Brain microvascular endothelial cell (primary cell): Measurements from ENCODE around the gene GRK1.
"Not testable (repeated sequence)": the region's sequence is repeated elsewhere in the genome, so short reads cannot be mapped to it uniquely, and the experiment has no call there.

ENCODE experiments used
- DNase-seq: peaks from one replicate; pipeline ENCODE4 v3.0.0-alpha.2; 2020
- H3K27ac ChIP-seq: fragments of 250-450 bp; sonication (Bioruptor Pico); 2 replicates; pipeline ENCODE4 v1.5.1; 2020; ENCODE audit warnings: mild to moderate bottlenecking, moderate library complexity
- H3K27me3 ChIP-seq: fragments of 250-450 bp; sonication (Bioruptor Pico); replicated peaks from 2 replicates; pipeline ENCODE4 v1.5.1; 2020; ENCODE audit warnings: mild to moderate bottlenecking
- H3K36me3 ChIP-seq: fragments of 250-450 bp; sonication (Bioruptor Pico); replicated peaks from 2 replicates; pipeline ENCODE4 v1.5.1; 2020; ENCODE audit warnings: mild to moderate bottlenecking
- H3K4me3 ChIP-seq: 2 replicates; pipeline ENCODE4 v1.5.1; 2011; ENCODE audit warnings: low read depth, mild to moderate bottlenecking, control low read depth, low read length, moderate library complexity
- CTCF ChIP-seq: IDR thresholded peaks from 2 replicates; pipeline ENCODE4 v1.5.1; 2011; ENCODE audit warnings: low read depth, mild to moderate bottlenecking, moderate library complexity, low read length, control low read depth, inconsistent platforms; ENCODE audit errors: missing control alignments
- in situ Hi-C: cut with HindIII; loops from 2 replicates; pipeline ENCODE4 v1.10.0; 2017; ENCODE audit warnings: low sequenced_read_pairs, low pct_ligation_motif_present

GRK1 gene

DNA sequence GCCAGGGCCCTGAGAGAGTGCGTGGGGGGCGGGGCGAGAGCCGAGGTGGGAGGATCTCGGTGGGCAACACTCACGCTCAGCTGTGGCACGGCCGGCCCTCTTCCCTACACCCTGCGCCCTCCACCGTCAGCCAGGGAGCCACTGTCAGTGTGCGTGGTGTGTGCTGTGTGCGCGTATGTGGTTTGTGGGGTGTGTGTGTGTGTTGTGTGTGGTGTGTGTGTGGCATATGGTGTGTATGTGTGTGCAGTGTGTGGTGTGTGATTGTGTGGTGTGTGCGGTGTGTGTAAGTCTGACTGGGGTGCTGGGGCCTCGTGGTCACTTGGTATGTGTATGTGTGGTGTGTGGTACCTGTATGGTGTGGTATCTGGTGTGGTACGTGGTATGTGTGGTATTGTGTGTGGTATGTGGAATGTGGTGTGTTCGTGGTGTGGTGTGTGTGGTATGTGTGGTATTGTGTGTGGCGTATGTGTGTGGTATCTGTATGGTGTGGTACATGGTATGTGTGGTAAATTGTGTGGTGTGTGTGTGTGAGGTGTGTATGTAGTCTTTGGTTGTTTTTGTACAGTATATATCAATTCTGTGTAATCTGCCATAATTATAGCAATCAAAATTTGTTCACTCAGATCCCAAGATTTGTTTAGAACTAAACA is 5.1 kb downstream of the GRK1 start:
- no peak for TF ChIP-seq CTCF
- H3K27me3 ChIP-seq: no peaks in the 10 kb centered on the region
- H3K36me3 ChIP-seq: no peaks in the 10 kb centered on the region
- no peak for DNase-seq
- no peak overlapping the region for H3K4me3 ChIP-seq
- no peak overlapping the region for H3K27ac ChIP-seq
- in situ Hi-C loops: no loop called here

DNA sequence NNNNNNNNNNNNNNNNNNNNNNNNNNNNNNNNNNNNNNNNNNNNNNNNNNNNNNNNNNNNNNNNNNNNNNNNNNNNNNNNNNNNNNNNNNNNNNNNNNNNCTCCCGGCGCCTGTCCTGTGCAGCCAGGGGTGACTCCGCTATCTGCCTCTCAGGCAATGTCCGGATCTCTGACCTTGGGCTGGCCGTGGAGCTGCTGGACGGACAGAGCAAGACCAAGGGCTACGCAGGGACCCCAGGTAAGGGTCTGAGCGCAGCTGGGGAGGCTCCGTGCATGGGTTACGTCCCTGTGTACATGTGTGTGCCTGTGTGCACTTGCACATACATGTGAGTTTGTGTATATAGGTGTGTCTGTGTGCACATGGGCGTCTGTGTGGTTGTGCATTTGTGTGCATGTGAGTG is 55.9 kb downstream of the GRK1 start:
- no peaks in the 10 kb centered on the region for H3K36me3 ChIP-seq
- H3K27me3 ChIP-seq: no peaks in the 10 kb centered on the region
- H3K4me3 ChIP-seq: no peak overlapping the region
- no peak for DNase-seq
- in situ Hi-C loops: no loop called here
- H3K27ac ChIP-seq: no peak overlapping the region
- TF ChIP-seq CTCF: no peak

GRCh38 chr13:113723410-113724015 is 56.5 kb downstream of the GRK1 start:
- Histone ChIP-seq H3K36me3 (no peaks in the 10 kb centered on the region), H3K27ac (no peak overlapping the region), H3K27me3 (peaks cover under 1% of the 10 kb centered on the region), H3K4me3 (no peak overlapping the region)
- in situ Hi-C loops: no loop called here
- DNase-seq: no peak
- no peak for TF ChIP-seq CTCF

- in situ Hi-C loops: no loop called here
- TF ChIP-seq CTCF: no peak
- H3K4me3 ChIP-seq: no peak overlapping the region
- no peak for DNase-seq
- H3K27me3 ChIP-seq: peaks cover 8% of the 10 kb centered on the region
- H3K36me3 ChIP-seq: no peaks in the 10 kb centered on the region
- H3K27ac ChIP-seq: no peak overlapping the region
These were observed 57.2 kb downstream of the GRK1 start for GRCh38 chr13:113724016-113724758.

- Histone ChIP-seq H3K4me3 (peak overlapping the region; percentile 47), H3K27ac (no peak overlapping the region), H3K36me3 (no peaks in the 10 kb centered on the region), H3K27me3 (peaks cover 11% of the 10 kb centered on the region)
- in situ Hi-C loops: no loop called here
- TF ChIP-seq CTCF: peak; percentile 88
- DNase-seq: peak; percentile 38
These were observed 57.8 kb downstream of the GRK1 start for GRCh38 chr13:113724780-113725315.

DNA sequence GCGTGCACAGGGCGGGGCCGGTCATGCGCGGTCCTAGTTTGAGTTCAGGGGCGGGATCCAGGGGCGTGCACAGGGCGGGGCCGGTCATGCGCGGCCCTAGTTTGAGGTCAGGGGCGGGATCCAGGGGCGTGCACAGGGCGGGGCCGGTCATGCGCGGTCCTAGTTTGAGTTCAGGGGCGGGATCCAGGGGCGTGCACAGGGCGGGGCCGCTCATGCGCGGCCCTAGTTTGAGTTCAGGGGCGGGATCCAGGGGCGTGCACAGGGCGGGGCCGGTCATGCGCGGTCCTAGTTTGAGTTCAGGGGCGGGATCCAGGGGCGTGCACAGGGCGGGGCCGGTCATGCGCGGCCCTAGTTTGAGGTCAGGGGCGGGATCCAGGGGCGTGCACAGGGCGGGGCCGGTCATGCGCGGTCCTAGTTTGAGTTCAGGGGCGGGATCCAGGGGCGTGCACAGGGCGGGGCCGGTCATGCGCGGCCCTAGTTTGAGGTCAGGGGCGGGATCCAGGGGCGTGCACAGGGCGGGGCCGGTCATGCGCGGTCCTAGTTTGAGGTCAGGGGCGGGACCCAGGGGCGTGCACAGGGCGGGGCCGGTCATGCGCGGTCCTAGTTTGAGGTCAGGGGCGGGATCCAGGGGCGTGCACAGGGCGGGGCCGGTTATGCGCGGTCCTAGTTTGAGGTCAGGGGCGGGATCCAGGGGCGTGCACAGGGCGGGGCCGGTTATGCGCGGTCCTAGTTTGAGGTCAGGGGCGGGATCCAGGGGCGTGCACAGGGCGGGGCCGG is 58.5 kb downstream of the GRK1 start:
- in situ Hi-C loops, H3K4me3 ChIP-seq, H3K36me3 ChIP-seq, DNase-seq, H3K27ac ChIP-seq: not testable (repeated sequence)
- H3K27me3 ChIP-seq: peaks cover 14% of the 10 kb centered on the region

DNA sequence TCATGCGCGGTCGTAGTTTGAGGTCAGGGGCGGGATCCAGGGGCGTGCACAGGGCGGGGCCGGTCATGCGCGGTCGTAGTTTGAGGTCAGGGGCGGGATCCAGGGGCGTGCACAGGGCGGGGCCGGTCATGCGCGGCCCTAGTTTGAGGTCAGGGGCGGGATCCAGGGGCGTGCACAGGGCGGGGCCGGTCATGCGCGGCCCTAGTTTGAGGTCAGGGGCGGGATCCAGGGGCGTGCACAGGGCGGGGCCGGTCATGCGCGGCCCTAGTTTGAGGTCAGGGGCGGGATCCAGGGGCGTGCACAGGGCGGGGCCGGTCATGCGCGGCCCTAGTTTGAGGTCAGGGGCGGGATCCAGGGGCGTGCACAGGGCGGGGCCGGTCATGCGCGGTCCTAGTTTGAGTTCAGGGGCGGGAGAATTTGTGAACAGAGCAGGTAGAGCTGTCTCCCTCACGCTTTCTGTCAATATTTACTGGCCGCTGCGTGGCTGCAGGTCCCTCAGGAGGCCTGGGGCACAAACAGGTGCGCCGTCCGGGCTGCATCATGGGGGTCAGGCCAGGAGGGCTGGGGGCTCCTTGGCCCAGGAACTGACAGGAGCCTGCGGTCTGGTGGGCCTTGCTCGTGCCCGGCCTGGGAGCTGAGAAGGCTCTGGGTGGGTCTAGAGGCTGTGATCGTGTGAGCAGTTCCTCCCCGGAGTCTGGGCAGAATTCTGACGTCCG is 59.2 kb downstream of the GRK1 start:
- peaks cover 21% of the 10 kb centered on the region for H3K27me3 ChIP-seq
- H3K4me3 ChIP-seq, in situ Hi-C loops, H3K36me3 ChIP-seq, H3K27ac ChIP-seq, DNase-seq: not testable (repeated sequence)
